Lung (tissue), 12 donors: ENCODE measurements around the gene ADCY5. TPM values are rescaled to one million over a fixed set of nuclear protein-coding genes. Genes with fewer than 3 reads are reported as not detected.

ENCODE experiments used
- ATAC-seq: fragments of 200-7000 bp; cut with Tn5 transposase; one replicate; pipeline ENCODE4 v1.9.1; 2020; ENCODE audit warnings: moderate number of reproducible peaks; ENCODE audit not compliant: insufficient read depth, low FRiP score
- DNase-seq, 3 donors: peaks; one replicate each; pipeline ENCODE4 v3.0.0-alpha.2; 2013 to 2017
- H3K27ac ChIP-seq, 2 donors: one replicate each; pipeline ENCODE4 v1.5.1; 2013; ENCODE audit warnings: mild to moderate bottlenecking in 2 of 2, moderate library complexity in 2 of 2, control low read depth in 1 of 2, inconsistent platforms in 1 of 2, low read depth in 1 of 2, low read length in 1 of 2
- H3K27me3 ChIP-seq, 3 donors: one replicate each; pipeline ENCODE4 v1.5.1; 2013; ENCODE audit warnings: low read length in 2 of 3; ENCODE audit not compliant: control insufficient read depth in 3 of 3, insufficient read depth in 3 of 3
- H3K36me3 ChIP-seq, 4 donors: one replicate each; pipeline ENCODE4 v1.5.1; 2013; ENCODE audit warnings: low read length in 4 of 4, mild to moderate bottlenecking in 1 of 4, moderate library complexity in 1 of 4; ENCODE audit not compliant: control insufficient read depth in 4 of 4, insufficient read depth in 4 of 4
- H3K4me1 ChIP-seq, 5 donors: one replicate each; pipeline ENCODE4 v1.5.1; 2013; ENCODE audit warnings: low read length in 5 of 5, mild to moderate bottlenecking in 2 of 5, moderate library complexity in 1 of 5; ENCODE audit not compliant: control insufficient read depth in 5 of 5, insufficient read depth in 5 of 5
- H3K4me3 ChIP-seq: one replicate; pipeline ENCODE4 v1.5.1; 2013; ENCODE audit warnings: mild to moderate bottlenecking, control low read depth, moderate library complexity
- H3K9ac ChIP-seq, 2 donors: one replicate each; pipeline ENCODE4 v1.5.1; 2013; ENCODE audit warnings: low read length in 2 of 2, control low read depth in 1 of 2; ENCODE audit not compliant: insufficient read depth in 1 of 2
- H3K9me3 ChIP-seq, 4 donors: one replicate each; pipeline ENCODE4 v1.5.1; 2013; ENCODE audit warnings: low read length in 3 of 4, mild to moderate bottlenecking in 1 of 4, moderate library complexity in 1 of 4; ENCODE audit not compliant: control insufficient read depth in 4 of 4, insufficient read depth in 3 of 4
- WGBS, 2 donors: extraction: QIAGEN DNeasy Blood & Tissue Kit; methylation state at CpG; one replicate each; pipeline ENCODE4 v1.1.7; 2013; 5-methylcytosine and 5-hydroxymethylcytosine counted together
- polyA plus RNA-seq, 2 donors: library from polyadenylated mRNA; stranded (reverse); fragments of 200-250 nt; gene quantifications; one replicate each; pipeline ENCODE4 v1.2.1, GENCODE V29; 2013
- total RNA-seq, 2 donors: library from RNA; depleted of rRNA in 1 of 2; stranded (reverse); fragments of >200 nt in 1 of 2; gene quantifications; one replicate each; pipeline ENCODE4 v1.2.1, GENCODE V29; 2014 to 2021
- TF ChIP-seq, protein P1 (sequence below): IDR thresholded peaks from 2 replicates; pipeline ENCODE4 v1.5.1; 2012; ENCODE audit warnings: mild to moderate bottlenecking; ENCODE audit errors: control extremely low read depth, extremely low read depth
- donor health status: control.
- donor health status: control.
- donor health status: Bipolar disorder and iron deficiency.
- donor health status: healthy.
- donor health status: DM: yes; HTN: yes; CAD: no.

The ADCY5 gene
- total and polyA plus RNA-seq, 4 donors = 1.2 to 8.4 (median 2.4) TPM

DNA sequence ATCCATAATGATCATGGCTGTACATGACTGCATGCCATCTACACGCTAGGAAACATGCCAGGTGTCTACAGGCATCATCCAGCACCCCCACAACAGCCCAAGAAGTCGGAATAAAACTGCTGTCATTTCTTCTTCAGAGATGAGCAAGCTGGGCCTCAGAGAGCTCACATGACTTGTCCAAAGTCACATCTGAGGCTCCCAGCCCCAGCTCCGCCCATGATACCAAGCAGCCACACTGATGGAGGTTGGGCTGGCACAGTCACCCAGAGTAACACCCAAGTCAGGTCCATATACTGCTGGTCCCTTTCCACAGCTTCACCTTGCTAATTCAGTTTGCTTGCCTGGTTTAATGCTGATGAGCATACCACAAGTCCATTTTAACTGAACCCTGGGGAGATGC is 130.5 kb downstream of the ADCY5 start:
- DNase-seq = no peak
- TF ChIP-seq, protein P1, sequence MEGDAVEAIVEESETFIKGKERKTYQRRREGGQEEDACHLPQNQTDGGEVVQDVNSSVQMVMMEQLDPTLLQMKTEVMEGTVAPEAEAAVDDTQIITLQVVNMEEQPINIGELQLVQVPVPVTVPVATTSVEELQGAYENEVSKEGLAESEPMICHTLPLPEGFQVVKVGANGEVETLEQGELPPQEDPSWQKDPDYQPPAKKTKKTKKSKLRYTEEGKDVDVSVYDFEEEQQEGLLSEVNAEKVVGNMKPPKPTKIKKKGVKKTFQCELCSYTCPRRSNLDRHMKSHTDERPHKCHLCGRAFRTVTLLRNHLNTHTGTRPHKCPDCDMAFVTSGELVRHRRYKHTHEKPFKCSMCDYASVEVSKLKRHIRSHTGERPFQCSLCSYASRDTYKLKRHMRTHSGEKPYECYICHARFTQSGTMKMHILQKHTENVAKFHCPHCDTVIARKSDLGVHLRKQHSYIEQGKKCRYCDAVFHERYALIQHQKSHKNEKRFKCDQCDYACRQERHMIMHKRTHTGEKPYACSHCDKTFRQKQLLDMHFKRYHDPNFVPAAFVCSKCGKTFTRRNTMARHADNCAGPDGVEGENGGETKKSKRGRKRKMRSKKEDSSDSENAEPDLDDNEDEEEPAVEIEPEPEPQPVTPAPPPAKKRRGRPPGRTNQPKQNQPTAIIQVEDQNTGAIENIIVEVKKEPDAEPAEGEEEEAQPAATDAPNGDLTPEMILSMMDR = no peak
- H3K36me3 ChIP-seq = peaks cover 0 to 17% (median 6%) of the 10 kb centered on the region in 4 donors

DNA sequence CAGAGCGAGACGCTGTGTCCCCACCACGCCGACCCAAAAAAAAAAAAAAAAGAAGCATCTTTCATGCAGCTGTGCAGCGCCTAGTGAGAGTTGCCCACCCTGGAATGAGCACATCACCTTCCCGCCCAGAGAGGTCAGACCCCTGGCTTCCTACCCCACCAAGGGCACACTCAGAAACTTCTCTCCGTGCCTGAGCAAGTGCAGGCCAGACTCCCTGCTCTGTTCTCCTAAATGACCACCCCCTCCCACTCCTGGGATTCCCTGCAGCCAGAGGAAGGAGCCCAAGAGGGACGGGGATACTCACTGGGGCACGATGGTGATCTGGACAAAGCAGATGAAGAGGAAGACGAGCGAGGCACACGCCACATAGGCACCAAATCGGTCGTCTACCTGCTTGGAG is 131.2 kb downstream of the ADCY5 start:
- Histone ChIP-seq H3K27ac (no peak overlapping the region), H3K9ac (no peak overlapping the region), H3K4me3 (no peak overlapping the region), H3K36me3 (peaks cover 0 to 17% (median 6%) of the 10 kb centered on the region in 4 donors), H3K9me3 (no peaks in the 10 kb centered on the region), H3K4me1 (no peaks in the 10 kb centered on the region), H3K27me3 (no peaks in the 10 kb centered on the region)
- 92 to 94% methylated on average over 14 of the region's 14 CpGs for WGBS, 2 donors
- DNase-seq (no peak), ATAC-seq (no peak)
- TF ChIP-seq, protein P1 = no peak

More for the DNA sequence above, 130.5 kb downstream of the ADCY5 start:
- H3K27ac ChIP-seq = no peak overlapping the region
- no peaks in the 10 kb centered on the region for H3K9me3 ChIP-seq
- WGBS, 2 donors = 83 to 87% methylated on average over 3 of the region's 3 CpGs
- no peak for ATAC-seq
- no peaks in the 10 kb centered on the region for H3K4me1 ChIP-seq
- H3K9ac ChIP-seq = no peak overlapping the region
- no peaks in the 10 kb centered on the region for H3K27me3 ChIP-seq
- H3K4me3 ChIP-seq = no peak overlapping the region

DNA sequence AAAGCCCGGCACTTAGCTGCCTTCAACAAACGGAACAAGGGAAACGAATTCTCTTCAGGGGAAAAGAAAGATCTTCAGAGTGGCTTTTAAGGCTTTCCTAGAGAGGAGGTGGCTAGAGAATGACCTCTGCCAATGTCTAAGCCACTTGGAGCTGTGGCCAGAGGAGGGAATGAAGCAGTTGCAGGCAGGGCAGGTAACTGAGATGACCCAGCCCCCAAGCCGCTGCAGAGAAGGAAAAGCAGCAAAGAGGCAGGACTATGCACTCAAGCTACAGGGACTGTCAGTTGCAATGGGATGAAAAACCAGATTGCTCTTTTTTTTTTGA is 133.7 kb downstream of the ADCY5 start:
- WGBS, 2 donors = 42 to 46% methylated on average over 4 of the region's 4 CpGs
- no peak overlapping the region for H3K9ac ChIP-seq
- DNase-seq (no peak), ATAC-seq (no peak)
- H3K36me3 ChIP-seq = peaks cover 0 to 17% (median 8%) of the 10 kb centered on the region in 4 donors
- no peak overlapping the region for H3K4me3 ChIP-seq
- H3K27ac ChIP-seq = no peak overlapping the region
- TF ChIP-seq, protein P1 = no peak
- H3K4me1 ChIP-seq = no peaks in the 10 kb centered on the region
- H3K27me3 ChIP-seq = no peaks in the 10 kb centered on the region
- no peaks in the 10 kb centered on the region for H3K9me3 ChIP-seq
